OCI-LY3 (cell line): ENCODE results near the gene ANO10.

ENCODE experiments used
- H2AFZ ChIP-seq: fragments of 200-600, 300-600 bp; shearing (Covaris generic); 2 replicates; pipeline ENCODE4 v1.6.0; 2014; ENCODE audit warnings: antibody characterized with exemption, low read depth, low read length
- H3K27ac ChIP-seq: fragments of 200-600, 300-600 bp; sonication (generic); 2 replicates; pipeline ENCODE4 v1.5.1; 2014; ENCODE audit warnings: mild to moderate bottlenecking, low read length, moderate library complexity, mixed read lengths
- H3K27me3 ChIP-seq: fragments of 200-600, 300-600 bp; sonication (generic); 2 replicates; pipeline ENCODE4 v1.6.1; 2014; ENCODE audit warnings: low read depth, low read length, mixed read lengths
- H3K36me3 ChIP-seq: fragments of 200-600, 300-600 bp; sonication (generic); replicated peaks from 2 replicates; pipeline ENCODE3; 2014; ENCODE audit warnings: low read depth, low read length, mixed read lengths
- H3K4me1 ChIP-seq: fragments of 300-600, 200-600 bp; sonication (generic); 2 replicates; pipeline ENCODE4 v1.6.1; 2014; ENCODE audit warnings: low read length, mixed read lengths
- H3K4me2 ChIP-seq: fragments of 200-600, 300-600 bp; sonication (generic); 2 replicates; pipeline ENCODE4 v1.6.1; 2014; ENCODE audit warnings: low read length, mixed read lengths
- H3K4me3 ChIP-seq: fragments of 300-600, 200-600 bp; sonication (generic); 2 replicates; pipeline ENCODE4 v1.5.1; 2014; ENCODE audit warnings: antibody characterized with exemption, mild to moderate bottlenecking, low read length, moderate library complexity
- H3K79me2 ChIP-seq: fragments of 300-600, 200-600 bp; shearing (Covaris generic); 2 replicates; pipeline ENCODE4 v1.6.1; 2014; ENCODE audit warnings: mild to moderate bottlenecking, low read length, mixed read lengths
- H3K9ac ChIP-seq: fragments of 300-600, 200-600 bp; shearing (Covaris generic); 2 replicates; pipeline ENCODE4 v1.6.0; 2014; ENCODE audit warnings: mild to moderate bottlenecking, low read length, moderate library complexity
- H3K9me3 ChIP-seq: fragments of 200-600, 300-600 bp; shearing (Covaris generic); 2 replicates; pipeline ENCODE4 v1.6.1; 2014; ENCODE audit warnings: low read length, mixed read lengths; ENCODE audit not compliant: insufficient read depth
- H4K20me1 ChIP-seq: fragments of 200-600, 300-600 bp; sonication (generic); 2 replicates; pipeline ENCODE4 v1.6.1; 2016; ENCODE audit warnings: low read length, mixed read lengths; ENCODE audit not compliant: insufficient read depth
- EZH2phosphoT487 ChIP-seq: fragments of 200-600 bp; shearing (Covaris generic); IDR thresholded peaks from 2 replicates; pipeline ENCODE4 v1.6.1; 2018; ENCODE audit warnings: antibody characterized with exemption, mixed run types, low read depth
- TF ChIP-seq, protein P1 (sequence below): fragments of 200-600, 300-600 bp; sonication (generic); IDR thresholded peaks from 2 replicates; pipeline ENCODE4 v1.5.1; 2014; ENCODE audit warnings: antibody characterized with exemption, low read length, low read depth

Gene ANO10

GRCh38 chr3:43400167-43400566, 221.6 kb downstream of the ANO10 start:
- no peak overlapping the region for H3K4me2 ChIP-seq
- H2AFZ ChIP-seq: no peak overlapping the region
- H3K36me3 ChIP-seq: no peaks in the 10 kb centered on the region
- TF ChIP-seq, protein P1, sequence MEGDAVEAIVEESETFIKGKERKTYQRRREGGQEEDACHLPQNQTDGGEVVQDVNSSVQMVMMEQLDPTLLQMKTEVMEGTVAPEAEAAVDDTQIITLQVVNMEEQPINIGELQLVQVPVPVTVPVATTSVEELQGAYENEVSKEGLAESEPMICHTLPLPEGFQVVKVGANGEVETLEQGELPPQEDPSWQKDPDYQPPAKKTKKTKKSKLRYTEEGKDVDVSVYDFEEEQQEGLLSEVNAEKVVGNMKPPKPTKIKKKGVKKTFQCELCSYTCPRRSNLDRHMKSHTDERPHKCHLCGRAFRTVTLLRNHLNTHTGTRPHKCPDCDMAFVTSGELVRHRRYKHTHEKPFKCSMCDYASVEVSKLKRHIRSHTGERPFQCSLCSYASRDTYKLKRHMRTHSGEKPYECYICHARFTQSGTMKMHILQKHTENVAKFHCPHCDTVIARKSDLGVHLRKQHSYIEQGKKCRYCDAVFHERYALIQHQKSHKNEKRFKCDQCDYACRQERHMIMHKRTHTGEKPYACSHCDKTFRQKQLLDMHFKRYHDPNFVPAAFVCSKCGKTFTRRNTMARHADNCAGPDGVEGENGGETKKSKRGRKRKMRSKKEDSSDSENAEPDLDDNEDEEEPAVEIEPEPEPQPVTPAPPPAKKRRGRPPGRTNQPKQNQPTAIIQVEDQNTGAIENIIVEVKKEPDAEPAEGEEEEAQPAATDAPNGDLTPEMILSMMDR: no peak
- TF ChIP-seq EZH2phosphoT487: no peak
- H3K79me2 ChIP-seq: no peaks in the 10 kb centered on the region
- H3K9me3 ChIP-seq: no peaks in the 10 kb centered on the region
- no peak overlapping the region for H3K9ac ChIP-seq
- no peaks in the 10 kb centered on the region for H4K20me1 ChIP-seq
- H3K4me3 ChIP-seq: no peak overlapping the region
- no peak overlapping the region for H3K27ac ChIP-seq
- no peaks in the 10 kb centered on the region for H3K27me3 ChIP-seq
- no peaks in the 10 kb centered on the region for H3K4me1 ChIP-seq

DNA sequence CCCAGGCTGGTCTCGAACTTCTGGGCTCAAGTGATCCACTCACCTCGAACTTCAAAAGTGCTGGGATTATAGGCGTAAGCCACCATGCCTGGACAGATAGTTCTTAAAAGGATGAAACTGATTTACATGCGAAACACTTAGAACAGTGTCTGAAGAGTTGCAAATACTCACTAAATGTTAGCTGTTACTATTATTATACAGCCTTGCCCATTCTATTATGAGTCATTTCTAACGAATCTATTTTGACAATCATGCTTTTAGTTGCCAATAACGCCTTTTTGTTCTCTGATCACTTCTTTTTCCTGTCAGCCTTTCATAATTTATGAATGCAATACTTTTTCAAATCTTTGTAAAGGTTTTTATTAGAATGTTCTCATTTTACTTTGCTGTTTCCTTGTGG, 222.8 kb downstream of the ANO10 start:
- Histone ChIP-seq H3K4me2 (no peak overlapping the region), H3K36me3 (no peaks in the 10 kb centered on the region)

DNA sequence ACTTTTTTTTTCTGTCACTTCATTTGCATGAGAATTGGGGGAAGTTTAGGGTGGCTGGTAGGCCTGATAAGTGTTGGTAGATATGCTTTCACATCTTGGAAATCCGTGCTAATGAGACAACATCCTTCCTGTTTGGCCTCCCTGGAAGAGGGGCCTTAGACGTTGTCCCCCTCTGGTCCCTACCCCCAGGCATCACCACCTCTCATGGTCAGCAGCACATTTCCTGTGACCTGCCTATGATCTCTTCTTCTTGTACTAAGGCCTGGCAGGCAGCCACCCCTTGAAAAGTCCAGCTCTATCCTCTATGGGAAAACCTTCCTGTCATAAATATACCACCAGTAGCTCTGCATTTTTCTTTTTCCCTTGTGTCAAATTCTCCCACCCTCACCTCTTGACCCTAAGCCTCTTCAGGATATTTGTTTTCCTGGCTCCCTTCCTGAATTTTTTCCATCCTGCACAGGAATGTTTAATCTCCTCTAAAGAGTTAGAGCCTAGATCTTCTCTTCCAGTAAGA, 227.7 kb downstream of the ANO10 start:
- H4K20me1 ChIP-seq: 0 out of 2 replicates have a peak, but pooled peaks cover 4% of the 10 kb centered on the region
- no peaks in the 10 kb centered on the region for H3K9me3 ChIP-seq
- H3K4me3 ChIP-seq: no peak overlapping the region
- no peaks in the 10 kb centered on the region for H3K4me1 ChIP-seq
- H3K4me2 ChIP-seq: no peak overlapping the region
- H3K27ac ChIP-seq: no peak overlapping the region
- H3K36me3 ChIP-seq: peaks cover 4% of the 10 kb centered on the region
- H3K27me3 ChIP-seq: no peaks in the 10 kb centered on the region
- H2AFZ ChIP-seq: no peak overlapping the region
- no peaks in the 10 kb centered on the region for H3K79me2 ChIP-seq
- H3K9ac ChIP-seq: no peak overlapping the region
- TF ChIP-seq, protein P1: no peak
- no peak for TF ChIP-seq EZH2phosphoT487

More for the DNA sequence above, 222.8 kb downstream of the ANO10 start:
- Histone ChIP-seq H3K27ac (no peak overlapping the region), H3K79me2 (no peaks in the 10 kb centered on the region), H2AFZ (no peak overlapping the region), H4K20me1 (0 out of 2 replicates have a peak, but pooled peaks cover 4% of the 10 kb centered on the region), H3K9ac (no peak overlapping the region), H3K4me3 (no peak overlapping the region), H3K9me3 (no peaks in the 10 kb centered on the region), H3K27me3 (no peaks in the 10 kb centered on the region), H3K4me1 (no peaks in the 10 kb centered on the region)
- no peak for TF ChIP-seq EZH2phosphoT487
- TF ChIP-seq, protein P1: no peak

- Histone ChIP-seq H2AFZ (no peak overlapping the region), H3K9ac (no peak overlapping the region), H3K36me3 (peaks cover 4% of the 10 kb centered on the region), H3K4me1 (no peaks in the 10 kb centered on the region), H3K9me3 (no peaks in the 10 kb centered on the region), H3K4me3 (no peak overlapping the region), H3K27me3 (no peaks in the 10 kb centered on the region), H3K4me2 (no peak overlapping the region), H3K79me2 (no peaks in the 10 kb centered on the region), H3K27ac (no peak overlapping the region), H4K20me1 (0 out of 2 replicates have a peak, but pooled peaks cover 4% of the 10 kb centered on the region)
- TF ChIP-seq, protein P1: no peak
- no peak for TF ChIP-seq EZH2phosphoT487
These were observed 230.2 kb downstream of the ANO10 start for GRCh38 chr3:43391621-43392020.
